Heart left ventricle (tissue), 16 donors: ENCODE data around the gene FUZ. TPM values are rescaled to one million over a fixed set of nuclear protein-coding genes. Genes with fewer than 3 reads are reported as not detected.

ENCODE experiments used
- ATAC-seq, 4 donors: fragments of 200-7000 bp; cut with Tn5 transposase; one replicate each; pipeline ENCODE4 v1.9.1; 2020 to 2022; ENCODE audit warnings: moderate library complexity in 4 of 4, mild to moderate bottlenecking in 3 of 4, moderate number of reproducible peaks in 1 of 4
- DNase-seq, 5 donors: peaks; one replicate each; pipeline ENCODE4 v3.0.0-alpha.2; 2020
- H3K27ac ChIP-seq, 12 donors: fragments of 200-600 bp; sonication (generic) in 4 of 12; one replicate each; pipeline versions ENCODE4 v1.5.0 to v1.8.0; 2016 to 2022; ENCODE audit warnings: mild to moderate bottlenecking in 2 of 12
- H3K27me3 ChIP-seq, 9 donors: fragments of 200-600 bp; sonication (generic) in 2 of 9; one replicate each; pipeline versions ENCODE4 v1.5.1 to v1.8.0; 2016 to 2022; ENCODE audit warnings: mild to moderate bottlenecking in 3 of 9
- H3K36me3 ChIP-seq, 9 donors: fragments of 200-600 bp; sonication (generic) in 2 of 9; one replicate each; pipeline versions ENCODE4 v1.5.0 to v1.8.0; 2018 to 2022; ENCODE audit warnings: mild to moderate bottlenecking in 2 of 9
- H3K4me1 ChIP-seq, 12 donors: fragments of 200-600 bp; sonication (generic) in 4 of 12; one replicate each; pipeline versions ENCODE4 v1.5.0 to v1.8.0; 2016 to 2022; ENCODE audit warnings: mild to moderate bottlenecking in 3 of 12
- H3K4me3 ChIP-seq, 12 donors: fragments of 200-600 bp; sonication (generic) in 4 of 12; one replicate each; pipeline versions ENCODE4 v1.5.0 to v1.8.0; 2017 to 2022; ENCODE audit warnings: mild to moderate bottlenecking in 9 of 12, moderate library complexity in 4 of 12
- H3K9me3 ChIP-seq, 12 donors: fragments of 200-600 bp; sonication (generic) in 4 of 12; one replicate each; pipeline versions ENCODE4 v1.5.0 to v1.8.0; 2016 to 2022; ENCODE audit warnings: mild to moderate bottlenecking in 1 of 12
- POLR2A ChIP-seq, 2 donors: fragments of 450-650 bp; IDR thresholded peaks; one replicate each; pipeline ENCODE4 v1.6.1; 2017; ENCODE audit warnings: antibody characterized with exemption in 2 of 2, mild to moderate bottlenecking in 2 of 2, moderate library complexity in 2 of 2
- WGBS, 4 donors: extraction: QIAGEN DNeasy Blood & Tissue Kit in 2 of 4; methylation state at CpG; one replicate each; pipeline versions ENCODE4 v1.1.5 to v1.1.7; 2013 to 2018; 5-methylcytosine and 5-hydroxymethylcytosine counted together
- intact Hi-C, 10 donors: fragments of 100-400 bp; cut with DNase I; formaldehyde crosslinking; loops; one replicate each; pipeline versions ENCODE4 v1.11.1 to v1.14.2; 2022
- polyA plus RNA-seq, 2 donors: library from polyadenylated mRNA; stranded (reverse); fragments of 200-250 nt; gene quantifications; one replicate each; pipeline ENCODE4 v1.2.3, GENCODE V29; 2013
- total RNA-seq, 9 donors: library from RNA; depleted of rRNA in 2 of 9; stranded (reverse); fragments of >200 nt in 2 of 9; fragmentation: NEBNext Ultra II Directional in 3 of 9; extraction: Animal tissue kit (Norgen Biotek cat#: 25700) in 3 of 9; gene quantifications; one replicate each; pipeline versions ENCODE4 v1.1.0 to v1.2.4, GENCODE V29; 2016 to 2023
- TF ChIP-seq, protein P1 (sequence below), 12 donors: fragments of 200-600 bp; sonication (generic) in 4 of 12; IDR thresholded peaks; one replicate each; pipeline versions ENCODE4 v1.5.0 to v1.8.0; 2018 to 2022; ENCODE audit warnings: antibody characterized with exemption in 12 of 12, mild to moderate bottlenecking in 5 of 12
- donor health status: ischemic (EF 13 %, LVEDD 7.1; RV severe dilation, severe dysfunction).
- donor health status: healthy with polysubstance abuse.
- donor health status: DM: no; HTN: yes; CAD: no.
- donor health status: DM: no; HTN: no; CAD: no.
- donor health status: ischemic (EF 25% LVEDD 6.9; RV normal size, moderate dysfunction).
- donor health status: ischemic (EF 25% LVEDD 5.7; RV mildly dilated, moderate dysfunction).
- donor health status: healthy.
- donor health status: DM: yes; HTN: yes; CAD: no.
- donor health status: ischemic (EF 35%, LVEDD 5.7; RV mildly dilated, moderate dysfunction).
- donor health status: nonischemic (EF 11% LVEDD 7.7; RV severe dilation, severe dysfunction).
- donor health status: DM: yes; HTN: yes; CAD: no.
- donor health status: PGD.
- donor health status: ischemic (EF 29% LVEDD 5.4; RV normal size, mild dysfunction).
- donor health status: nonischemic (EF 23%, LVEDD 6.1; RV moderate dilation, normal function).

FUZ gene
- total and polyA plus RNA-seq, 11 donors = 12.7 to 29.1 (median 16.2) TPM

DNA sequence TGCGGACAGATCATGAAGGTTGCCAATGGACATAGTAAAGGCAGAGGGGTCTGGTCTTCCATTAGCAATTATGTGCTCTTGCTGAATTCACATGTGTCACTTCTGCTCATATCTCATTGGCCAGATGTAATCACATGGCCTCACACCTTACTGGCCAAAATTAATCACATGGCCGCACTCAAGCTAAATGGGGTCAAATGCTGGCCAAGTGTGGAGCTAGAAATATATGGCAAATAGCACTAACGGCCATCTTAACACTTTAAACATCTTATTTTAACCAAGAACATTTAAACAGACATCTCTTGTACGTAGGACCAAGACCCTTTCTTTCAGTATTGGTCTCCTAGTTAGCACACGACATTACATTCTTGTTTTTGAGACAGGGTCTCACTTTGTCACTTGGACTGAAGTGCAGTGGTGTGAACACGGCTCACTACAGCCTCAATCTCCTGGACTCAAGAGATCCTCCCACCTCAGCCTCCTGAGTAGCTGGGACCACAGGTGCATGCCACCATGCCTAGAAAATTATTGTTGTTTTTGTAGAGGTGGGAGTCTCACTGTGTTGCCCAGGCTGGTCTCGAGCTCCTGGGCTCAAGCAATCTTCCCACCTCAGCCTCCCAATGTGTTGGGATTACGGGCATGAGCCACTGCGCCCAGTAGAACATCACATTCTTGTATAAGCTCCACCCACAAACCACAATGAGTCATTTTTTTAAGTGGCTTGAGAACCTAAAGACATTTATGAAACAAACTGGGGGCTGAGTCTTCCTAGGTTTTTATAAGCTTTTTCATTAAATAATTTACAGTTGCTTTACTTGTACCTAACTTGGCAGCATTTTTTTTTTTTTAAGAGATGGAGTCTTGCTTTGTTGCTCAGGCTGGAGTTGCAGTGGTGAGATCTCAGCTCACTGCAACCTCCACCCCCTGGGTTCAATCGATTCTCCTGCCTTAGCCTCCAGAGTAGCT, 34.9 kb upstream of the FUZ start:
- H3K4me1 ChIP-seq = peaks cover 3 to 35% (median 17%) of the 10 kb centered on the region in 12 donors
- H3K4me3 ChIP-seq = no peak overlapping the region
- no peak overlapping the region for H3K27ac ChIP-seq
- WGBS, 4 donors = 90 to 94% (median 92%) methylated on average over 10 of the region's 10 CpGs
- intact Hi-C loops = no loop called here
- no peak for DNase-seq
- H3K27me3 ChIP-seq = no peaks in the 10 kb centered on the region
- ATAC-seq = no peak
- no peak for TF ChIP-seq POLR2A (IDR thresholded peaks at IDR 0.05)
- TF ChIP-seq, protein P1, sequence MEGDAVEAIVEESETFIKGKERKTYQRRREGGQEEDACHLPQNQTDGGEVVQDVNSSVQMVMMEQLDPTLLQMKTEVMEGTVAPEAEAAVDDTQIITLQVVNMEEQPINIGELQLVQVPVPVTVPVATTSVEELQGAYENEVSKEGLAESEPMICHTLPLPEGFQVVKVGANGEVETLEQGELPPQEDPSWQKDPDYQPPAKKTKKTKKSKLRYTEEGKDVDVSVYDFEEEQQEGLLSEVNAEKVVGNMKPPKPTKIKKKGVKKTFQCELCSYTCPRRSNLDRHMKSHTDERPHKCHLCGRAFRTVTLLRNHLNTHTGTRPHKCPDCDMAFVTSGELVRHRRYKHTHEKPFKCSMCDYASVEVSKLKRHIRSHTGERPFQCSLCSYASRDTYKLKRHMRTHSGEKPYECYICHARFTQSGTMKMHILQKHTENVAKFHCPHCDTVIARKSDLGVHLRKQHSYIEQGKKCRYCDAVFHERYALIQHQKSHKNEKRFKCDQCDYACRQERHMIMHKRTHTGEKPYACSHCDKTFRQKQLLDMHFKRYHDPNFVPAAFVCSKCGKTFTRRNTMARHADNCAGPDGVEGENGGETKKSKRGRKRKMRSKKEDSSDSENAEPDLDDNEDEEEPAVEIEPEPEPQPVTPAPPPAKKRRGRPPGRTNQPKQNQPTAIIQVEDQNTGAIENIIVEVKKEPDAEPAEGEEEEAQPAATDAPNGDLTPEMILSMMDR (IDR thresholded peaks at IDR 0.05) = no peak
- H3K9me3 ChIP-seq = peaks cover 0 to 9% (median 0%) of the 10 kb centered on the region in 12 donors
- H3K36me3 ChIP-seq = no peaks in the 10 kb centered on the region

DNA sequence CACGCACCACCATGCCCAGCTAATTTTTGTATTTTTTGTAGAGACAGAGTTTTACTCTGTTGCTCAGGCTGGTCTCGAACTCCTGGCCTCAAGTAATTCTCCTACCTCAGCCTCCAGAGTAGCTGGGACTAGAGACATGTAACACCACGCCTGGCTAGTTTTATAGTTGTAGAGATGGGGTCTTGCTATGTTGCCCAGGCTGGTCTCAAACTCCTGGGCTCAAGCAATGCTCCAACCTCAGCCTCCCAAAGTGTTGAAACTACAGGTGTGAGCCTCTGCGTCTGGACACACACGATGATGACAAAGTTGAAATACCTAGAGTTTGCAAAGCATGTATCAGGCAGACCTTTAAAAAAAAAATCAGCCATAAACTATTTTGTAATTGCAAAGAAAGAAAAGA, 33.3 kb upstream of the FUZ start:
- WGBS, 4 donors = 73 to 87% (median 83%) methylated on average over 5 of the region's 5 CpGs
- TF ChIP-seq, protein P1 (IDR thresholded peaks at IDR 0.05) = no peak
- TF ChIP-seq POLR2A (IDR thresholded peaks at IDR 0.05) = no peak
- H3K4me1 ChIP-seq = peaks cover 0 to 21% (median 5%) of the 10 kb centered on the region in 12 donors
- H3K27ac ChIP-seq = no peak overlapping the region
- H3K27me3 ChIP-seq = no peaks in the 10 kb centered on the region
- no peaks in the 10 kb centered on the region for H3K36me3 ChIP-seq
- peaks cover 0 to 9% (median 0%) of the 10 kb centered on the region in 12 donors for H3K9me3 ChIP-seq
- H3K4me3 ChIP-seq = no peak overlapping the region
- DNase-seq (no peak), ATAC-seq (no peak)
- intact Hi-C loops = no loop called here

GRCh38 chr19:49845414-49845813, 32.3 kb upstream of the FUZ start:
- DNase-seq = no peak
- Histone ChIP-seq H3K36me3 (peaks cover 0 to 10% (median 0%) of the 10 kb centered on the region in 9 donors), H3K4me1 (peaks cover 0 to 21% (median 5%) of the 10 kb centered on the region in 12 donors), H3K27me3 (no peaks in the 10 kb centered on the region), H3K9me3 (peaks cover 0 to 9% (median 0%) of the 10 kb centered on the region in 12 donors), H3K4me3 (no peak overlapping the region), H3K27ac (no peak overlapping the region)
- TF ChIP-seq POLR2A (IDR thresholded peaks at IDR 0.05) = no peak
- TF ChIP-seq, protein P1 (IDR thresholded peaks at IDR 0.05) = no peak
- intact Hi-C loops = no loop called here
- ATAC-seq = no peak
- WGBS, 4 donors = 70 to 81% (median 77%) methylated on average over 3 of the region's 3 CpGs
